ENCODE data around the gene TOP1.

The TOP1 gene

DNA sequence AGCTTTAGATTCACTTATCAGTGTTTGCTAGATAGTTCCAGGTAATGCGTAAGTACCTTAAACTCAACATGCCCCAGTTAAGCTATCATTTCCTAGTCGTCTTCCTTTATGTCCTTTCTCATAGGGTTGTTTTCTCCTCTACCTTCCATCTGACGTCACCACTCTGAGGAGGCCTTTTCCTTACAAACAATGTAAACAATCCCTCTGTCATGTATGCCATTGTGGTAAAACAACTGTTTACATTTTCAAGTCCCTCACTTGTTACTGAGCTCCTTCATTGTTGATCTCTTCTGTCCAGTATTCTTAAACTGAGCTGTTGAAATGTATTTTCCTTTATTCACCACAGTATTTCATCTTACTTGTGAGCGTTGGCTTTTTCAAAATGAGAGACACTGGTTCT lies 63.3 kb downstream of the TOP1 start:
- DNase-seq (ENCODE audit: low read depth) = no peak

DNA sequence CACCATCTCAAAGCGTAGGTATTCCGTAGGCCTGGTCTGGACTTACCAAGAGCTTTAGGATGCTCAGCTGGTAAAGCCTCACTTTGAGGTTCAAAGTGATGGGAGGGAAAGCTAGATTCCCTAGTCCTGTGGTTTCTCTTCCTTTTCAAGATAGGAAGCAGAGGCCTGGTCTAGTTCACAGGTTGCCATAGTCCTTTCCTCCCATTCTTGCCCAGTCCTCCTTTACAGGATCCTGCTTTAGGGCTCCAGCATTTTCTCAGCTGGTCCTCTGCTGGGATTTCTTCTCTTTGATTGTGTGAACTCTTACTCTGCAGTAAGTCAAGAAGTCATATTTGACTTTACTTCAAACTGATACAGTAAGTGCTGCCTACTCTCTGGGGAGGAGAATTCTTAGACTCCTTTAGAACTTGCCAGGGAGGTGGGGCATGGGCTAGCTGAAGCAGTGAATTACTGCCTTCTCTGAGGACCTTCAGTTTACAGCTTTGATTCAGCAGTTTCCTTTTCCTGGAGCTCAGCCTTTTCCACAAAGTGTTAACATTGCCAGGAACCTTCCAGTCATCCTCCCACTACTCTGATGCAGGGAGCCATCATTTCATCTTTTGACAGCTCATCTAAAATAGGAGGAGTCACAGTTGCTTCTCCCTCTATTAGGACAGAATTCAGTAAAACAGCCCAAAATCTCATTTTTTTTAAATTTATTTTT lies 65.9 kb downstream of the TOP1 start:
- TF ChIP-seq, protein P1, sequence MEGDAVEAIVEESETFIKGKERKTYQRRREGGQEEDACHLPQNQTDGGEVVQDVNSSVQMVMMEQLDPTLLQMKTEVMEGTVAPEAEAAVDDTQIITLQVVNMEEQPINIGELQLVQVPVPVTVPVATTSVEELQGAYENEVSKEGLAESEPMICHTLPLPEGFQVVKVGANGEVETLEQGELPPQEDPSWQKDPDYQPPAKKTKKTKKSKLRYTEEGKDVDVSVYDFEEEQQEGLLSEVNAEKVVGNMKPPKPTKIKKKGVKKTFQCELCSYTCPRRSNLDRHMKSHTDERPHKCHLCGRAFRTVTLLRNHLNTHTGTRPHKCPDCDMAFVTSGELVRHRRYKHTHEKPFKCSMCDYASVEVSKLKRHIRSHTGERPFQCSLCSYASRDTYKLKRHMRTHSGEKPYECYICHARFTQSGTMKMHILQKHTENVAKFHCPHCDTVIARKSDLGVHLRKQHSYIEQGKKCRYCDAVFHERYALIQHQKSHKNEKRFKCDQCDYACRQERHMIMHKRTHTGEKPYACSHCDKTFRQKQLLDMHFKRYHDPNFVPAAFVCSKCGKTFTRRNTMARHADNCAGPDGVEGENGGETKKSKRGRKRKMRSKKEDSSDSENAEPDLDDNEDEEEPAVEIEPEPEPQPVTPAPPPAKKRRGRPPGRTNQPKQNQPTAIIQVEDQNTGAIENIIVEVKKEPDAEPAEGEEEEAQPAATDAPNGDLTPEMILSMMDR (IDR thresholded peaks at IDR 0.05; ENCODE audit: control insufficient read depth, insufficient read depth, low read depth, low read length, missing control alignments) = no peak
- no peak overlapping the region for H3K4me3 ChIP-seq (ENCODE audit: control insufficient read depth, low read depth, low read length)
- no peak for DNase-seq (ENCODE audit: low read depth)

More for the DNA sequence above, 63.3 kb downstream of the TOP1 start:
- TF ChIP-seq, protein P1 (IDR thresholded peaks at IDR 0.05; ENCODE audit: control insufficient read depth, insufficient read depth, low read depth, low read length, missing control alignments) = no peak
- no peak overlapping the region for H3K4me3 ChIP-seq (ENCODE audit: control insufficient read depth, low read depth, low read length)

- H3K4me3 ChIP-seq (ENCODE audit: control insufficient read depth, low read depth, low read length) = no peak overlapping the region
- TF ChIP-seq, protein P1 (IDR thresholded peaks at IDR 0.05; ENCODE audit: control insufficient read depth, insufficient read depth, low read depth, low read length, missing control alignments) = peak; percentile 84
- DNase-seq (ENCODE audit: low read depth) = no peak
These were observed 66.7 kb downstream of the TOP1 start for GRCh38 chr20:41095110-41095969.

DNA sequence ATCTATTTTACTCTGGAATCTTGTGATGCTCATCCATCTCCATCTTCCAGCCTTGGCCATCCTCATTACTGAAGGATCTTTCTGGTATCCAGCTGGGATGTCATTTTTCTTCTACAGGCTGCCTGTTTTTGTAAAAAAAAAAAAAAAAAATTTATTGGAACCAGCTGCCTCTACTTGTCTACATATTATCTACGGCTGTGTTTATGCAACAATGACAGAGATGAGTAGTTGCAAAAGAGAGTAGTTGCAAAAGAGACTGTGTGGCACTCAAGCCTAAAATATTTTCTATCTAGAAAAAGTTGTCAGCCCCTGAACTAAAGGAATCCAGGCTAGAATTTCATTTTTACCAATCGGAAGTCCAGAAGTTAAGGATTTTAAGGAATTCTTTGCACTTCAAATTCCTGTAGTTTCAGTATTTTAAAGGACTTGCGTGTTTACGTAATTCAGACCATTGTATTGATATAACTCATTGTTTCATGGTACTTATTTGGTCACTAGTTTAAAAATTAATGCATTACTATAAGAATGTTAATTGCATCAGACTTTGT lies 70.2 kb downstream of the TOP1 start:
- DNase-seq (ENCODE audit: low read depth) = peak; percentile 74

GRCh38 chr20:41100001-41100480 lies 71.4 kb downstream of the TOP1 start:
- no peak for DNase-seq (ENCODE audit: low read depth)
- no peak overlapping the region for H3K4me3 ChIP-seq (ENCODE audit: control insufficient read depth, low read depth, low read length)
- TF ChIP-seq, protein P1 (IDR thresholded peaks at IDR 0.05; ENCODE audit: control insufficient read depth, insufficient read depth, low read depth, low read length, missing control alignments) = no peak

More for the DNA sequence above, 70.2 kb downstream of the TOP1 start:
- TF ChIP-seq, protein P1 (IDR thresholded peaks at IDR 0.05; ENCODE audit: control insufficient read depth, insufficient read depth, low read depth, low read length, missing control alignments) = no peak
- H3K4me3 ChIP-seq (ENCODE audit: control insufficient read depth, low read depth, low read length) = no peak overlapping the region

- TF ChIP-seq, protein P1 (IDR thresholded peaks at IDR 0.05; ENCODE audit: control insufficient read depth, insufficient read depth, low read depth, low read length, missing control alignments) = no peak
- no peak for DNase-seq (ENCODE audit: low read depth)
These were observed 73.0 kb downstream of the TOP1 start for GRCh38 chr20:41101660-41102059.

More at GRCh38 chr20:41101660-41102059, 73.0 kb downstream of the TOP1 start:
- H3K4me3 ChIP-seq (ENCODE audit: control insufficient read depth, low read depth, low read length) = no peak overlapping the region
